ENCODE data around the gene AIP. TPM values are rescaled to one million over a fixed set of nuclear protein-coding genes. Genes with fewer than 3 reads are reported as not detected.

The AIP gene
- total RNA-seq, 1 donor from 2014 or later: 50.1 TPM

DNA sequence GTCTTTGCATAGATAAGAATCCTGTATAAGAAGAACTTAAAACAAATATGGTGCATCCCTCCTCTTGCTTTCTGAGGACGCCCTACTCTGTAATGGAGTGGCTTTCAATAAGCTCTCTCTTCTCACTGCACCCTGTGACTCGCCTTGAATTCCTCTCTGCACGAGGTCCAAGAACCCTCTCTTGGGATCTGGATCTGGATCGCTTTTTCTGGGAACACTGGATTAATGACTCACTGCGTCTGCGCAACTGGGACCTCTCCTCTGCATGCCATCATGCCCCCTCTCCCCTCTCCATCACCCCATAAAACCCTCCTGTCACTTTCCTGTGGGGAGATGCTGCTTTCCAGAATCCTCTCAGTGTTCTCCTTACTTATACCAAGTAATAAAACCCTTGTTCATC, 55.5 kb downstream of the AIP start:
- TF ChIP-seq, protein P1, sequence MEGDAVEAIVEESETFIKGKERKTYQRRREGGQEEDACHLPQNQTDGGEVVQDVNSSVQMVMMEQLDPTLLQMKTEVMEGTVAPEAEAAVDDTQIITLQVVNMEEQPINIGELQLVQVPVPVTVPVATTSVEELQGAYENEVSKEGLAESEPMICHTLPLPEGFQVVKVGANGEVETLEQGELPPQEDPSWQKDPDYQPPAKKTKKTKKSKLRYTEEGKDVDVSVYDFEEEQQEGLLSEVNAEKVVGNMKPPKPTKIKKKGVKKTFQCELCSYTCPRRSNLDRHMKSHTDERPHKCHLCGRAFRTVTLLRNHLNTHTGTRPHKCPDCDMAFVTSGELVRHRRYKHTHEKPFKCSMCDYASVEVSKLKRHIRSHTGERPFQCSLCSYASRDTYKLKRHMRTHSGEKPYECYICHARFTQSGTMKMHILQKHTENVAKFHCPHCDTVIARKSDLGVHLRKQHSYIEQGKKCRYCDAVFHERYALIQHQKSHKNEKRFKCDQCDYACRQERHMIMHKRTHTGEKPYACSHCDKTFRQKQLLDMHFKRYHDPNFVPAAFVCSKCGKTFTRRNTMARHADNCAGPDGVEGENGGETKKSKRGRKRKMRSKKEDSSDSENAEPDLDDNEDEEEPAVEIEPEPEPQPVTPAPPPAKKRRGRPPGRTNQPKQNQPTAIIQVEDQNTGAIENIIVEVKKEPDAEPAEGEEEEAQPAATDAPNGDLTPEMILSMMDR (conservative IDR thresholded peaks at IDR 0.05): no peak
- Mint-ChIP-seq H3K4me1 (no peaks in the 10 kb centered on the region), H3K27ac (ENCODE audit: unreplicated experiment) (no peak overlapping the region), H3K4me3 (no peak overlapping the region), H3K27me3 (ENCODE audit: low read depth) (no peaks in the 10 kb centered on the region), H3K36me3 (ENCODE audit: low read depth) (no peaks in the 10 kb centered on the region), H3K9me3 (peaks cover 5% of the 10 kb centered on the region)
- DNase-seq (ENCODE audit: low read depth, low spot score): no peak

DNA sequence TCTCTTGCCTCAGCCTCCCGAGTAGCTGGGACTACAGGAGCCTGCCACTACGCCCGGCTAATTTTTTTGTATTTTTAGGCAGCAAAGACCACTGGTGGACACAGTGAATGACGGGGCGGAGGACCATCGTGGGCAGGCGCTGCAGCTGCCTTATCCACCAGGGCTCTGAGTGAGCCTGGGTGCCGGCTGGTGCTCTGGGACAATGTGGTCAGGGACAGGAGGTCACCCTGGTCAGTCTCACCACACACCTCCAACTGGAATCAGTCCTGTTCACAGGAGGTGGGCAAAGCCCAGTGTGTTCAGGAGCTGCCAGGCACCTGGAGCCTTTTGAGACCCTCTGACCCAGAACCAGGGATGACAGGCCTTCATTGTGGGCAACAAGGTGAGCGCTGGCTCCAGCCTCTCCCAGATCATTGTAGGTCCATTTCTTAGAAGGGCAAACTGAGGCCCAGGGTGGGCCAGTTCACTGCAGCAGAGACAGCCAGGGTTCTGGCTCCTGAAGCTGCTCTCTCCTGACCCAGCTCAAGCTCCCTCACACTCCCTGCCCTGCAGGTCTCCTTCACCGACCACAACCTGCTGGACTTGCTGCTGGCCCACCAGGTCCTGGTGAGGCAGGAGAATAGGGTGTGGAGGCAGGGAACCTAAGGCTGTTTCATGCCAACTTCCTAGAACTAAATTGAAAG, 56.1 kb downstream of the AIP start:
- peaks cover 2% of the 10 kb centered on the region for H3K9me3 Mint-ChIP-seq

DNA sequence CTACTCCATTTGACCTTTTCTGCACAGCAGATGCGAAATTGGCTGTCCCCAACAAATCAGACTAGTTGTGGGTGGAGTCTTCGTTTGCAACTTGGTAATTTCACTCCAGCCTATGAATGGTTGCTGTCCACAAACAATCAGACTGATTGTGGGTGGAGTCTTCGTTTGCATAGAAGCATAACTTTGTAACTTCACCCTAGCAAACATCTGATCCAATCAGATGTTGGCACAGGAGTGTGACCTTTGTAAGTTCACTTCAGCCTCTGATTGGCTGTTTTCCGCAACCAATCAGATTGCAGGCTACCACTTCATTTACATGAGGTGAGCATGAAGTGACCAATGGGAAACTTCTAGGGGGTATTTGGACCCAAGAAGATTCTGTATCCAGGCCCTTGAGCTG, 56.7 kb downstream of the AIP start:
- H3K4me1 Mint-ChIP-seq: no peaks in the 10 kb centered on the region
- H3K9me3 Mint-ChIP-seq: no peaks in the 10 kb centered on the region
- TF ChIP-seq, protein P1 (conservative IDR thresholded peaks at IDR 0.05): no peak
- no peak for DNase-seq (ENCODE audit: low read depth, low spot score)
- no peak overlapping the region for H3K4me3 Mint-ChIP-seq
- H3K27ac Mint-ChIP-seq (ENCODE audit: unreplicated experiment): no peak overlapping the region
- H3K36me3 Mint-ChIP-seq (ENCODE audit: low read depth): no peaks in the 10 kb centered on the region
- H3K27me3 Mint-ChIP-seq (ENCODE audit: low read depth): no peaks in the 10 kb centered on the region

More for the DNA sequence above, 56.1 kb downstream of the AIP start:
- H3K27ac Mint-ChIP-seq (ENCODE audit: unreplicated experiment): no peak overlapping the region
- no peak for DNase-seq (ENCODE audit: low read depth, low spot score)
- no peaks in the 10 kb centered on the region for H3K36me3 Mint-ChIP-seq (ENCODE audit: low read depth)
- H3K4me1 Mint-ChIP-seq: no peaks in the 10 kb centered on the region
- H3K27me3 Mint-ChIP-seq (ENCODE audit: low read depth): no peaks in the 10 kb centered on the region
- no peak overlapping the region for H3K4me3 Mint-ChIP-seq
- TF ChIP-seq, protein P1 (conservative IDR thresholded peaks at IDR 0.05): no peak

Small RNA genes within 50 kb of the gene (microRNA-seq; reads per million reads assigned to microRNA genes)
- not detected for gene MIR6752

Other genes starting within 250 kb of the AIP start
- 51.3 and 55.1 TPM in 2 replicates for gene GRK2, start 216.6 kb upstream of the AIP start, total RNA-seq
- 58.9 and 71.8 TPM in 2 replicates for gene ANKRD13D, start 193.7 kb upstream of the AIP start, total RNA-seq
- gene SSH3, start 179.5 kb upstream of the AIP start, total RNA-seq: 3.0 and 3.3 TPM in 2 replicates
- 3.7 and 7.1 TPM in 2 replicates for gene POLD4, start 129.5 kb upstream of the AIP start, total RNA-seq
- gene CLCF1, start 109.4 kb upstream of the AIP start, total RNA-seq: 0.41 and 0.68 TPM in 2 replicates
- gene RAD9A, start 91.0 kb upstream of the AIP start, total RNA-seq: 46.1 and 49.4 TPM in 2 replicates
- gene PPP1CA, start 81.2 kb upstream of the AIP start, total RNA-seq: 222 and 223 TPM in 2 replicates
- 0.66 and 1.8 TPM in 2 replicates for gene TBC1D10C, start 78.9 kb upstream of the AIP start, total RNA-seq
- gene CARNS1, start 67.3 kb upstream of the AIP start, total RNA-seq: 0.07 and 0.12 TPM in 2 replicates
- 48.4 and 55.0 TPM in 2 replicates for gene RPS6KB2, start 54.5 kb upstream of the AIP start, total RNA-seq
- gene PTPRCAP, start 45.3 kb upstream of the AIP start, total RNA-seq: 0.84 and 1.6 TPM in 2 replicates
- 79.0 and 89.5 TPM in 2 replicates for gene CORO1B, start 39.5 kb upstream of the AIP start, total RNA-seq
- not detected in 2 replicates for gene GPR152, start 30.3 kb upstream of the AIP start, total RNA-seq
- gene CABP4, start 27.7 kb upstream of the AIP start, total RNA-seq: not detected in 2 replicates
- gene TMEM134, start 13.8 kb upstream of the AIP start, total RNA-seq: 37.3 and 40.8 TPM in 2 replicates
- gene PITPNM1, start 22.3 kb downstream of the AIP start, total RNA-seq: 81.5 and 109 TPM in 2 replicates
- 32.0 and 32.8 TPM in 2 replicates for gene CDK2AP2, start 25.1 kb downstream of the AIP start, total RNA-seq
- not detected in 2 replicates for gene CABP2, start 40.4 kb downstream of the AIP start, total RNA-seq
- 776 and 780 TPM in 2 replicates for gene GSTP1, start 100.8 kb downstream of the AIP start, total RNA-seq
- 182 and 191 TPM in 2 replicates for gene NDUFV1, start 123.9 kb downstream of the AIP start, total RNA-seq
- gene NUDT8, start 146.9 kb downstream of the AIP start, total RNA-seq: 11.0 and 13.9 TPM in 2 replicates
- gene TBX10, start 156.7 kb downstream of the AIP start, total RNA-seq: not detected in 2 replicates
- not detected in 2 replicates for gene ACY3, start 167.7 kb downstream of the AIP start, total RNA-seq
- gene ALDH3B2, start 191.6 kb downstream of the AIP start, total RNA-seq: not detected in 2 replicates

All from neural crest cell (in vitro differentiated cells).